WERI-Rb-1 (cell line): Measurements from ENCODE around the gene CHST15.

Source experiments
- DNase-seq: peaks from one replicate; pipeline ENCODE4 v3.0.0-alpha.2; 2020
- H3K27ac ChIP-seq: fragments of 250-450 bp; sonication (Bioruptor Pico); 2 replicates; pipeline ENCODE4 v1.5.1; 2020; ENCODE audit warnings: mild to moderate bottlenecking, moderate library complexity
- H3K27me3 ChIP-seq: fragments of 250-450 bp; sonication (Bioruptor Pico); 2 replicates; pipeline ENCODE4 v1.5.1; 2021; ENCODE audit warnings: mild to moderate bottlenecking, low read depth, moderate library complexity; ENCODE audit not compliant: insufficient read depth, severe bottlenecking
- H3K36me3 ChIP-seq: fragments of 250-450 bp; sonication (Bioruptor Pico); 2 replicates; pipeline ENCODE4 v1.5.1; 2020; ENCODE audit warnings: mild to moderate bottlenecking, moderate library complexity
- H3K4me3 ChIP-seq: 2 replicates; pipeline ENCODE4 v1.5.1; 2011; ENCODE audit warnings: low read depth, mild to moderate bottlenecking, control low read depth, low read length
- H3K9me3 ChIP-seq: fragments of 250-450 bp; sonication (Bioruptor Pico); 2 replicates; pipeline ENCODE4 v1.5.1; 2021; ENCODE audit warnings: mild to moderate bottlenecking, moderate library complexity; ENCODE audit not compliant: severe bottlenecking
- CTCF ChIP-seq: IDR thresholded peaks from 2 replicates; pipeline ENCODE4 v1.5.1; 2011; ENCODE audit warnings: low read depth, mild to moderate bottlenecking, control low read depth, inconsistent platforms, low read length

Gene CHST15

DNA sequence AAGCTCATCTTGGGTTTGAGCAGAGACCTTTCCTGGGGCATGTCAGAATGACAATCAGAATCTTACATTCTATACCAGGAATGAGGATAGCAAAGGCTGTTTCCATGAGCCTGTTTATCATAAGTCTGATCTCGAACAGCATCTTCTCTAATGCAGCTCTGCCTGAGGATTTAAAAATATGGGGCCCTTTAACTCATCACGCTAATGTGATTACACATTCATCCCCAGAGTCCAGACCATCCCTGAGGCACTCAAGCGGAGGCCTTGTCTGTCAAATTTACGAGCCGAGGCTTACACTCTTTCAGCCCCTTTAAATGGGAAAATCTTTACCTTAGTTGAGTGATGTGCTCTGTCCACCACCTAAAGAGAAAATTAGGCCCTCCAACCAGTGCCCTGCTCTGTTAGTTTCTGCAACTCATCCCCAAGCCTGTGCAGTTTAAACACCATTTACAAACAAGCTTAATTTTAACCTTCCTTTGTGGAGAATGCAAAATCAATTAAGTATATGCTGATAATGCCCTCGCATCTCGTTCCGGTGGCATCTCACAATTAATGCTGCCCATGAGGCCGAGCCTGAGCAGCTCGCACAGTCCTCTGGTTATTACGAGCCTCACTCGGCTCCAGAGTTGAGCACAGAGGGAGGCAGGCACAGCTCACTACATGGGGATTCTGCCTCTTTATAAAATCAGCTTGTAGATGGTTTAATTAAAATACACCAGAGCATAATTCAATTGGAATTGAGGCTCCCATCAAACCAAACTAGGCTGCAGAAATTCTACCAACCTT is 16.0 kb downstream of the CHST15 start:
- H3K9me3 ChIP-seq: peaks cover under 1% of the 10 kb centered on the region
- H3K27me3 ChIP-seq: no peaks in the 10 kb centered on the region
- no peaks in the 10 kb centered on the region for H3K36me3 ChIP-seq
- no peak overlapping the region for H3K4me3 ChIP-seq
- peak; percentile 62 for DNase-seq
- TF ChIP-seq CTCF: no peak
- H3K27ac ChIP-seq: 0 out of 2 replicates have a peak overlapping the region, but pooled peaks have one; percentile 2

DNA sequence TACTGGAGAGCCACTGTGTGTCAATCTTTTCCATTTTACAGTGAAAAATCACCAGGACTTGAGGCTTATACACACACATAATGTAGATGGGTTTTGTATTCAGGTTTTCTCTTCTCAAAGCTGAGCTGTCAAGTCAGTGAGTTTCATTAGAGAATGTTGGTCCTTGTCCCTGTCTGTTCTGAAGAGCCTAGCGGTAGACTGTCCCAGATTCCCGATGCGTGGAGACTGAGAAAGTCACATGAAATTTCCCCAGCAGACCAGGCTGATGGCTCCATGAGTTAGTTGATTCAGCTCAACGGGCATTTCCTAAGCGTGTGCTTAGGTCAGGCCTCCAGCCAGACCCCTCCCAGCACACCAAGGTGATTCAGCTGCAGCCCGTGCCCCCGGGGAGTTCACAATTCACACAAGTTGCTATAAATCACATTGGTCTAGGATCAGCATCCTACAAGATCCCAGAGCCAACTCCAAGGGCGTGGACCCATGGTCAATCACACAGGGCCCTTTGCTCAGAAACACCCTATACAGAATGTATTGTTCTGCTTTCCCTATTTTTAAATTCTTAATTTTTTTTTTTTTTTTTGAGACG is 17.2 kb downstream of the CHST15 start:
- Histone ChIP-seq H3K4me3 (no peak overlapping the region), H3K27me3 (no peaks in the 10 kb centered on the region), H3K27ac (no peak overlapping the region), H3K36me3 (no peaks in the 10 kb centered on the region), H3K9me3 (no peaks in the 10 kb centered on the region)
- no peak for TF ChIP-seq CTCF
- DNase-seq: no peak

DNA sequence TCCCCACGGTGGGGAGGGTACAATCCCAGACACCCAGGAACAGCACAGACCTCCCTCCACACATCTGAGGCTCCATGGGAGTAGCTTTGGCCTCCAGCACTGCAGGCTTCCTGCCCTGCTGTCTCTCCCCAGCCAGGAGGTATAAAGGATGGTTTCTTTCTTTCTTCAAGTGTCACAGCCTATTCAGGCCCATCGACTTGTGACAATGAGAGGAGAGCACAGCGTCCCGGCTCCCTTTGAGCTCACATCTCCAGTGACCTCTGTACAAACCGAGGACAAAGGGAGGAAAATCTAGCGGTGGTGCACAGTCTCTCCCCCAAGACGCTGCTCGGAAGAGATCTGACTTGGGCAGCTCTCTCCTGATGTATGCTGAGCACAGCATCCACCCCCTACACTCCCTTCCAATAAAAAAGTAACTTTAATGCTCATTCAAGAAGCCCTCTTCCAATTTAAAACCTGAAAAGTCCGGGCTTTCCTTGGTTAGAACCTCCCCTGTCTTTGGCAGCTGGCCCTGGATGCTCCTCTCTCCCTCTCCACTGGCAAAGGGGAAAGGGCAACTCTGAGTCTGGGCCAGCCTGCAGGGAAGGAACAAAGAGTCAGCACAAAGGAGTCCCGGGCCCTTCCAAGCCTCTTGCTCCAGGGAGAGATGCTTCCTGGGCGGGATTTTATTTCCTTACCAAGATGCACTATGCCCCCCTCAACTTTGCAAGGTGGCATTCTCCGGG is 18.0 kb downstream of the CHST15 start:
- H3K27me3 ChIP-seq: no peaks in the 10 kb centered on the region

DNA sequence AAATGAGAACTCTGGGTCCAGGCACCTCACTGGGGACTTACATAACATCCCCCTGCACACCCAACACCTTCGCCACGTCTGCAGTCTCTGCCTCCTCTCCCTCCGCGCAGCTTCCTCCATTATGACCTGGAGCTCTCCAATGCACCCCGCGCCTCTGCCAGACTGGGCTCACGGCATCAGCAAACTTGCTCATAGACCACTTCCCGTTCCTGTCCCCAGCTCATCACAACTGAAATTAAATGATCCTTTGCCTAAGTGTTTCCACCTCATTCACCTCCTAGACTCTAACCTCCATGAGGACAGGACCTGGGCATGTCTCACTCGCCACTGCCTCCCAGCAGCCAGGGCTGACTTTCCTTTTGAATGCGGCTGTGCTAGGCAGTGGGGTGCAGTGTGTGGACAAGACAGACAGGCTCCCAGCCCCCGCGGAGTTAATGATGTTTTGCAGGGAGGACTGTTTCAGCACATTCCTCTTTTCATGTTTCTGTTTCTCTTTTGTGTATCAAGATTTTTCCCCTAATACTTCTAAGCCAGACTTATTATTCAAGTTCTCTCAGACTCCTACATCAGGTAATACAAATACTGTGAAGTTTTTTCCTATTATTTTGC is 18.8 kb downstream of the CHST15 start:
- DNase-seq: no peak
- no peaks in the 10 kb centered on the region for H3K9me3 ChIP-seq
- no peak for TF ChIP-seq CTCF
- H3K27ac ChIP-seq: no peak overlapping the region
- no peak overlapping the region for H3K4me3 ChIP-seq
- no peaks in the 10 kb centered on the region for H3K27me3 ChIP-seq
- H3K36me3 ChIP-seq: no peaks in the 10 kb centered on the region

More for the DNA sequence above, 18.0 kb downstream of the CHST15 start:
- H3K36me3 ChIP-seq: no peaks in the 10 kb centered on the region
- no peak overlapping the region for H3K27ac ChIP-seq
- DNase-seq: no peak
- TF ChIP-seq CTCF: no peak
- no peaks in the 10 kb centered on the region for H3K9me3 ChIP-seq
- H3K4me3 ChIP-seq: no peak overlapping the region

DNA sequence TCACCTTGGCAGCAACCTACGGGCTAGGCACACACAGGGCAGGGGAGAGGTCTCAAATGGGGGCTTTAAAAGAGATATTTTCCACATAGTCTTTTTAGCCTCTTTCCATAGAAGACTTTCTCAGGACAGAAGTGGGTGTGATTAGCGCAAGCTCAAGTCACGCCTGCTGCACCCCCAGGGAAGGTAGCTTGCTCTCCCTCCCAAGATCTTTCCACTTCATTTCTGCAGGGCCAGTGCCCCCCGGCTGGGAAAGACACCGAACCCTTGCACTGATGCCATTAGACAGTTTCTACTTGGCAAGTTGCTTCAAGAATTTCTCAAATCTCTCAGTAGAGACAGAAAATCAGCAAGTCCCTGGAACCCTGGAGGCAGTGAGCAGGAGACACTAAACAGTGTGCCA is 19.4 kb downstream of the CHST15 start:
- H3K36me3 ChIP-seq: no peaks in the 10 kb centered on the region

More for the DNA sequence above, 19.4 kb downstream of the CHST15 start:
- Histone ChIP-seq H3K4me3 (no peak overlapping the region), H3K9me3 (no peaks in the 10 kb centered on the region), H3K27me3 (no peaks in the 10 kb centered on the region), H3K27ac (no peak overlapping the region)
- no peak for DNase-seq
- TF ChIP-seq CTCF: no peak
